ENCODE data around the gene ARFIP1. TPM values are rescaled to one million over a fixed set of nuclear protein-coding genes. Genes with fewer than 3 reads are reported as not detected.
A peak's percentile ranks its signal among the peaks of the same experiment; 100 is the strongest.

Gene ARFIP1
- total RNA-seq, 1 experiment from 2014 or later = 32.7 TPM

DNA sequence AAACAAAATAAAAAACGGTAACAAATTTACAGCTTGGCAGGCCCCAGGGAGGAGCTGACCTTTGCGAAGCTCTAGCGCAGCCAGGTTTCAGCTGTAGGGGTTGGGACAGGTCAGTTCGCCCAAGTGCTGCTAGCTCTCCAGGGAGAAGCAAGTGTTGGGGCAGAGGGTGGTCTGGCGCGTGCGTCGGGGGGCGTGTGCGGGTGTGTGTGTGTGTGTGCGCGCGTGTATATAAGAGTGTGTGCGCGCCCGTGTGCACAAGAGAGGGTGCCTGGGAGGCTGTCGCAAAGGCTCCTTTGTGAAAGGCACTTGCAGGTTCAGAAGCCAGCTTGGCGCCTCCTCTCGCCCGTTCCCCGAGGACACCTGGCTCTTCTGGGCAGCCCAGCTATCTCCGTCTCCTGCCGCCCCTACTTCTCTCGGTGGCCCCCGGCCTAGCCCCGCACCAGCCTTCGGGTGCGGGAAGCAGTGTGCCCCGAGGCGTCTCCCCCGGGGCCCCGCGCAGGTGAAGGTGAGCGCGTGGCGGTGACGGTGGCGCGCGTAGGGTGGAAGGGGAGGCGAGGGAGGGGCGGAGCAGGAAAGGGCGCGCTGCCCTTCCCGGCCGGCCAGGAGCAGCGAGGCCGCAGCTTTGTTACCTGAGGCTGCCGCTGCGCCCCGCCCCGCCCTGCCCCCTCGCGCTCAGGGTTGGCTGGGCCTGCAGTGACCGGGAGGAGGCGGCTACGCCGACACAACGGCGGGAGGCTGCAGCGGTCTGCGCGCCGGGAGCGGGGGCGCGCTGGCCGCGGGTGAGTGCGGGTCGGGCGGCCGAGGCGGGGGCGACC lies 156.1 kb downstream of the ARFIP1 start, which contains the start of gene FHDC1:
TSS of gene FHDC1 (plus strand) at position 693 of the 815 bp plus-strand sequence. CDS start 6,735 bp downstream, outside the sequence.
- H3K9ac ChIP-seq (ENCODE audit: low read length) = peak within 1 kb of the TSS; percentile 52
- H3K4me2 ChIP-seq (ENCODE audit: low read length) = peak within 1 kb of the TSS; percentile 97
- peak within 1 kb of the TSS; percentile 60 to 66 for H3K4me3 ChIP-seq (replicated peaks in 1 of 2; ENCODE audit: low read depth in 1 of 2, low read length in 2 of 2)
- no TSS peak for BruUV-seq (replicated peaks)
- peaks cover 14 to 32% of the 10 kb centered on the region in 2 experiments for H3K4me1 ChIP-seq (ENCODE audit: control insufficient read depth in 1 of 2, insufficient read depth in 2 of 2, low read length in 2 of 2)
- peak within 1 kb of the TSS; percentile 43; the same call in 1 of the 2 replicates for H3K27ac ChIP-seq (ENCODE audit: low read depth, low read length)
- RAD21 ChIA-PET (ENCODE audit: low non-redundant PET in 1 of 2, low total read pairs in 2 of 2, uncharacterized antibody in 2 of 2, unreplicated experiment in 2 of 2) = no interaction called here
- CTCF ChIA-PET = interaction anchor here (1.0 to 1.8 kb wide), 3 partner anchors 147 to 207 kb away, joined by 3 to 6 read pairs (median 6); no protein-coding TSS in a partner anchor
- H2AFZ ChIP-seq (ENCODE audit: low read depth, low read length, poor library complexity, severe bottlenecking) = peak within 1 kb of the TSS; percentile 42
- POLR2A ChIA-PET = no interaction called here
- H3K36me3 ChIP-seq (ENCODE audit: control insufficient read depth in 1 of 2, insufficient read depth in 2 of 2, low read length in 2 of 2) = no peaks in the 10 kb centered on the region
- DNase-seq (ENCODE audit: low read depth, low spot score) = peak; percentile 29
- peaks cover 21% of the 10 kb centered on the region; the same call in 1 of the 2 replicates for H3K27me3 ChIP-seq (ENCODE audit: insufficient read depth, low read length)
- H3K9me2 ChIP-seq (ENCODE audit: insufficient read depth) = no peaks in the 10 kb centered on the region
- intact Hi-C loops (cut with micrococcal nuclease) = loop anchor here (5.0 kb wide), 2 partner anchors 146 to 191 kb away; no protein-coding TSS in a partner anchor
- H3K79me2 ChIP-seq (ENCODE audit: insufficient read depth, low read length) = no peaks in the 10 kb centered on the region
- H3K9me3 ChIP-seq (ENCODE audit: control insufficient read depth in 1 of 2, insufficient read depth in 1 of 2, low read depth in 1 of 2, low read length in 2 of 2) = no peaks in the 10 kb centered on the region
- H4K20me1 ChIP-seq (ENCODE audit: insufficient read depth) = no peaks in the 10 kb centered on the region
- peak; percentile 88 for ATAC-seq
- peak; percentile 40; the same call in 1 of the 2 replicates for TF ChIP-seq SP1 (IDR thresholded peaks at IDR 0.05; ENCODE audit: low read depth)
- TF ChIP-seq JUND (IDR thresholded peaks at IDR 0.05) = no peak
- no peak for TF ChIP-seq ZNF274 (IDR thresholded peaks at IDR 0.05; ENCODE audit: low read depth, low read length)
- TF ChIP-seq RAD21 (IDR thresholded peaks at IDR 0.05; ENCODE audit: low read depth) = 0 out of 2 replicates have a peak, but pooled peaks have one; percentile 18
- TF ChIP-seq, protein P1, sequence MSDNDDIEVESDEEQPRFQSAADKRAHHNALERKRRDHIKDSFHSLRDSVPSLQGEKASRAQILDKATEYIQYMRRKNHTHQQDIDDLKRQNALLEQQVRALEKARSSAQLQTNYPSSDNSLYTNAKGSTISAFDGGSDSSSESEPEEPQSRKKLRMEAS (IDR thresholded peaks at IDR 0.05) = peak; percentile 93
- peak; percentile 36; the same call in 1 of the 2 replicates for TF ChIP-seq ZFX (IDR thresholded peaks at IDR 0.05)
- no peak; the same call in 1 of the 2 replicates for TF ChIP-seq CBX3 (IDR thresholded peaks at IDR 0.05; ENCODE audit: low read depth)
- TF ChIP-seq CEBPB (IDR thresholded peaks at IDR 0.05; ENCODE audit: low read depth) = no peak
- TF ChIP-seq SIN3A (IDR thresholded peaks at IDR 0.05; ENCODE audit: low read depth) = 0 out of 2 replicates have a peak, but pooled peaks have one; percentile 49
- no peak for TF ChIP-seq EZH2 (IDR thresholded peaks at IDR 0.05)
- no peak for TF ChIP-seq ELF1 (IDR thresholded peaks at IDR 0.05; ENCODE audit: borderline replicate concordance, low read depth)
- TF ChIP-seq YY1 (IDR thresholded peaks at IDR 0.05; ENCODE audit: extremely low read depth, insufficient replicate concordance, low read depth, low read length) = no peak
- no peak for TF ChIP-seq FOSL1 (IDR thresholded peaks at IDR 0.05; ENCODE audit: low read depth)
- TF ChIP-seq, protein P2, sequence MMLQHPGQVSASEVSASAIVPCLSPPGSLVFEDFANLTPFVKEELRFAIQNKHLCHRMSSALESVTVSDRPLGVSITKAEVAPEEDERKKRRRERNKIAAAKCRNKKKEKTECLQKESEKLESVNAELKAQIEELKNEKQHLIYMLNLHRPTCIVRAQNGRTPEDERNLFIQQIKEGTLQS (IDR thresholded peaks at IDR 0.05) = no peak
- peak; percentile 18; the same call in 1 of the 2 replicates for TF ChIP-seq POLR2AphosphoS5 (IDR thresholded peaks at IDR 0.05; ENCODE audit: low read depth, low read length)
- TF ChIP-seq, protein P3, sequence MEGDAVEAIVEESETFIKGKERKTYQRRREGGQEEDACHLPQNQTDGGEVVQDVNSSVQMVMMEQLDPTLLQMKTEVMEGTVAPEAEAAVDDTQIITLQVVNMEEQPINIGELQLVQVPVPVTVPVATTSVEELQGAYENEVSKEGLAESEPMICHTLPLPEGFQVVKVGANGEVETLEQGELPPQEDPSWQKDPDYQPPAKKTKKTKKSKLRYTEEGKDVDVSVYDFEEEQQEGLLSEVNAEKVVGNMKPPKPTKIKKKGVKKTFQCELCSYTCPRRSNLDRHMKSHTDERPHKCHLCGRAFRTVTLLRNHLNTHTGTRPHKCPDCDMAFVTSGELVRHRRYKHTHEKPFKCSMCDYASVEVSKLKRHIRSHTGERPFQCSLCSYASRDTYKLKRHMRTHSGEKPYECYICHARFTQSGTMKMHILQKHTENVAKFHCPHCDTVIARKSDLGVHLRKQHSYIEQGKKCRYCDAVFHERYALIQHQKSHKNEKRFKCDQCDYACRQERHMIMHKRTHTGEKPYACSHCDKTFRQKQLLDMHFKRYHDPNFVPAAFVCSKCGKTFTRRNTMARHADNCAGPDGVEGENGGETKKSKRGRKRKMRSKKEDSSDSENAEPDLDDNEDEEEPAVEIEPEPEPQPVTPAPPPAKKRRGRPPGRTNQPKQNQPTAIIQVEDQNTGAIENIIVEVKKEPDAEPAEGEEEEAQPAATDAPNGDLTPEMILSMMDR (IDR thresholded peaks at IDR 0.05 in 2 of 3, conservative IDR thresholded peaks at IDR 0.05 in 1 of 3; ENCODE audit: borderline replicate concordance in 1 of 3, insufficient read depth in 1 of 3, low read depth in 2 of 3, low read length in 2 of 3) = 0 out of 6 replicates have a peak, but pooled peaks of 1 of the 3 experiments have one; percentile 20
- TF ChIP-seq, protein P4, sequence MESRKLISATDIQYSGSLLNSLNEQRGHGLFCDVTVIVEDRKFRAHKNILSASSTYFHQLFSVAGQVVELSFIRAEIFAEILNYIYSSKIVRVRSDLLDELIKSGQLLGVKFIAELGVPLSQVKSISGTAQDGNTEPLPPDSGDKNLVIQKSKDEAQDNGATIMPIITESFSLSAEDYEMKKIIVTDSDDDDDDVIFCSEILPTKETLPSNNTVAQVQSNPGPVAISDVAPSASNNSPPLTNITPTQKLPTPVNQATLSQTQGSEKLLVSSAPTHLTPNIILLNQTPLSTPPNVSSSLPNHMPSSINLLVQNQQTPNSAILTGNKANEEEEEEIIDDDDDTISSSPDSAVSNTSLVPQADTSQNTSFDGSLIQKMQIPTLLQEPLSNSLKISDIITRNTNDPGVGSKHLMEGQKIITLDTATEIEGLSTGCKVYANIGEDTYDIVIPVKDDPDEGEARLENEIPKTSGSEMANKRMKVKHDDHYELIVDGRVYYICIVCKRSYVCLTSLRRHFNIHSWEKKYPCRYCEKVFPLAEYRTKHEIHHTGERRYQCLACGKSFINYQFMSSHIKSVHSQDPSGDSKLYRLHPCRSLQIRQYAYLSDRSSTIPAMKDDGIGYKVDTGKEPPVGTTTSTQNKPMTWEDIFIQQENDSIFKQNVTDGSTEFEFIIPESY (IDR thresholded peaks at IDR 0.05; ENCODE audit: extremely low read depth, insufficient replicate concordance, low read length) = no peak
- TF ChIP-seq EGR1 (IDR thresholded peaks at IDR 0.05; ENCODE audit: low read depth) = no peak
